Esophagus squamous epithelium (tissue), 4 donors: ENCODE results near the gene RCC2.

Source experiments
- CTCF ChIP-seq, 6 experiments: fragments of 450-650 bp in 4 of 6; fragments of 200-600 bp in 2 of 6; sonication (generic) in 2 of 6; IDR thresholded peaks; one replicate each; pipeline ENCODE4 v1.5.1; 2016 to 2019; ENCODE audit warnings: antibody characterized with exemption in 6 of 6, mild to moderate bottlenecking in 4 of 6, moderate library complexity in 4 of 6
- POLR2A ChIP-seq, 4 donors: fragments of 450-650 bp; IDR thresholded peaks; one replicate each; pipeline ENCODE4 v1.6.1; 2017; ENCODE audit warnings: antibody characterized with exemption in 4 of 4, mild to moderate bottlenecking in 4 of 4, moderate library complexity in 3 of 4

GRCh38 chr1:17447501-17447992, 8.1 kb upstream of the RCC2 start:
- TF ChIP-seq CTCF (IDR thresholded peaks at IDR 0.05) (no peak), POLR2A (IDR thresholded peaks at IDR 0.05) (no peak)
